ENCODE results near the gene DOCK3. TPM values are rescaled to one million over a fixed set of nuclear protein-coding genes. Genes with fewer than 3 reads are reported as not detected.
"Not testable (repeated sequence)": the region's sequence is repeated elsewhere in the genome, so short reads cannot be mapped to it uniquely, and the experiment has no call there.

Gene DOCK3
- total and polyA plus RNA-seq, 2 of the 4 experiments (the other 2 are of a cell fraction), result under 0.01 to 0.12 TPM

DNA sequence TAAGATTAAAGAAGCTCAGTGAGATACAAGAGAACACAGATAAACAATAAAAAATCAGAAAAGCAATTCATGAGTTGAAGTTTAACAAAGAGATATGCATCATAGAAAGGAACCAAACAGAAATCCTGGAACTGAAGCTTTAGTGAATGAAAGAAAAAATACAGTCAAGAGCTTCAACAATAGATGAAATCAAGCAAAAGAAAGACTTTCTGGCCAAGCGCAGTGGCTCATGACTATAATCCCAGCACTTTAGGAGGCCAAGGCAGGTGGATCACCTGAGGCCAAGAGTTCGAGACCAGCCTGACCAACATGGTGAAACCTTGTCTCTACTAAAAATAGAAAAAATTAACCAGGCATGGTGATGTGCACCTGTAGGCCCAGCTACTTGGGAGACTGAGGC is 408.8 kb downstream of the DOCK3 start:
- H3K4me2 ChIP-seq (ENCODE audit: low read depth, low read length), result no peak overlapping the region
- no peak overlapping the region for H3K18ac ChIP-seq (ENCODE audit: low read depth, low read length)
- no peak for TF ChIP-seq FOS (IDR thresholded peaks at IDR 0.05; ENCODE audit: low read depth, low read length)
- TF ChIP-seq POLR2A (IDR thresholded peaks at IDR 0.05; ENCODE audit: low read depth, low read length), result no peak
- TF ChIP-seq, protein P1, sequence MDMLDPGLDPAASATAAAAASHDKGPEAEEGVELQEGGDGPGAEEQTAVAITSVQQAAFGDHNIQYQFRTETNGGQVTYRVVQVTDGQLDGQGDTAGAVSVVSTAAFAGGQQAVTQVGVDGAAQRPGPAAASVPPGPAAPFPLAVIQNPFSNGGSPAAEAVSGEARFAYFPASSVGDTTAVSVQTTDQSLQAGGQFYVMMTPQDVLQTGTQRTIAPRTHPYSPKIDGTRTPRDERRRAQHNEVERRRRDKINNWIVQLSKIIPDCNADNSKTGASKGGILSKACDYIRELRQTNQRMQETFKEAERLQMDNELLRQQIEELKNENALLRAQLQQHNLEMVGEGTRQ (IDR thresholded peaks at IDR 0.05; ENCODE audit: low read depth, low read length), result no peak
- TF ChIP-seq BHLHE40 (IDR thresholded peaks at IDR 0.05; ENCODE audit: low read depth, low read length), result no peak
- no peak for DNase-seq
- H3K23ac ChIP-seq (ENCODE audit: low read depth, low read length), result no peak overlapping the region
- no peak overlapping the region for H2BK15ac ChIP-seq (ENCODE audit: low read depth, low read length)
- H3K9me3 ChIP-seq (ENCODE audit: control insufficient read depth, insufficient read depth, low read length), result 0 out of 2 replicates have a peak, but pooled peaks cover 4% of the 10 kb centered on the region
- H3K4me3 ChIP-seq (ENCODE audit: insufficient read depth, low read depth, low read length), result no peak overlapping the region
- H3K36me3 ChIP-seq (ENCODE audit: control insufficient read depth, insufficient read depth, low read length), result no peaks in the 10 kb centered on the region
- ChIA-PET POLR2A (ENCODE audit: unreplicated experiment) (no interaction called here), CTCF (no interaction called here)
- no peak overlapping the region for H2AK5ac ChIP-seq (ENCODE audit: low read depth, low read length)
- no peaks in the 10 kb centered on the region for H3K79me1 ChIP-seq (ENCODE audit: low read depth in 1 of 2, low read length in 2 of 2)
- H3K56ac ChIP-seq (ENCODE audit: extremely low read depth, insufficient read depth, low read length), result no peak overlapping the region
- H3K4me1 ChIP-seq (ENCODE audit: control insufficient read depth, insufficient read depth, low read length), result no peaks in the 10 kb centered on the region
- no peaks in the 10 kb centered on the region for H3K27me3 ChIP-seq (ENCODE audit: control insufficient read depth, insufficient read depth, low read length)
- no peak overlapping the region for H2BK5ac ChIP-seq (ENCODE audit: low read depth, low read length, poor library complexity, severe bottlenecking)
- H3K27ac ChIP-seq (ENCODE audit: insufficient read depth, low read length), result no peak overlapping the region
- H4K91ac ChIP-seq (ENCODE audit: insufficient read depth, low read depth, low read length), result no peak overlapping the region
- H2AFZ ChIP-seq (replicated peaks; ENCODE audit: low read length, poor library complexity), result no peak overlapping the region
- no peaks in the 10 kb centered on the region for H3K9me1 ChIP-seq (ENCODE audit: insufficient read depth, low read length)
- H2AK9ac ChIP-seq (replicated peaks; ENCODE audit: low read depth, low read length, poor library complexity), result no peak overlapping the region
- dilution Hi-C loops (cut with HindIII; ENCODE audit: low sequenced_read_pairs, unreplicated experiment) (no loop called here), in situ Hi-C loops (cut with MboI; ENCODE audit: low sequenced_read_pairs) (no loop called here), intact Hi-C loops (cut with micrococcal nuclease) (no loop called here)
- H4K20me1 ChIP-seq (ENCODE audit: insufficient read depth, low read length), result no peaks in the 10 kb centered on the region
- no peak overlapping the region for H3K9ac ChIP-seq (ENCODE audit: low read depth, low read length)
- H2BK20ac ChIP-seq (ENCODE audit: low read depth, low read length), result no peak overlapping the region
- no peak overlapping the region for H3K14ac ChIP-seq (replicated peaks; ENCODE audit: low read depth, low read length)
- WGBS, 2 experiments (ENCODE audit: extremely low coverage in 2 of 2, insufficient read length in 1 of 2), result no CpG with 5 or more reads among the region's 2 CpGs
- no peak overlapping the region for H3K4ac ChIP-seq (ENCODE audit: low read depth, low read length)
- no peak overlapping the region for H2BK120ac ChIP-seq (ENCODE audit: low read depth, low read length)
- no peak overlapping the region for H4K8ac ChIP-seq (ENCODE audit: low read depth in 2 of 2, low read length in 2 of 2)
- ATAC-seq (ENCODE audit: low read depth), result no peak
- BruUV-seq (replicated peaks), result no TSS peak
- no peak overlapping the region for H4K5ac ChIP-seq (ENCODE audit: low read depth, low read length)

DNA sequence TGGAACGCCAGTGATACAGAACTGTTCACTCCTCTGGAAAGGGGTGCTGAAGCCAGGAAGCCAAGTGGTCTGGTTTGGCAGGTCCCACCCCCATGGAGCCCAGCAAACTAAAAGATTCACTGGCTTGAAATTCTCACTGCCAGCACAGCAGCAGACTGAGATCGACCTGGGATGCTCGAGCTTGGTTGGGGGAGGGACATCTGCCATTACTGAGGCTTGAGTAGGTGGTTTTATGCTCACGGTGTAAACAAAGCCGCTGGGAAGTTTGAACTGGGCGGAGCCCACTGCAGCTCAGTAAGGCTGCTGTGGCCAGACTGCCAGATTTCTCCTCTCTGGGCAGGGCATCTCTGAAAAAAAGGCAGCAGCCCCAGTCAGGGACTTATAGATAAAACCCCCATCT is 417.4 kb downstream of the DOCK3 start:
- H2BK20ac ChIP-seq (ENCODE audit: low read depth, low read length); H4K8ac ChIP-seq (ENCODE audit: low read depth in 2 of 2, low read length in 2 of 2); H2AK5ac ChIP-seq (ENCODE audit: low read depth, low read length); H3K18ac ChIP-seq (ENCODE audit: low read depth, low read length); H4K20me1 ChIP-seq (ENCODE audit: insufficient read depth, low read length); H3K9me1 ChIP-seq (ENCODE audit: insufficient read depth, low read length); H3K9ac ChIP-seq (ENCODE audit: low read depth, low read length); H3K4me2 ChIP-seq (ENCODE audit: low read depth, low read length); H3K9me3 ChIP-seq (ENCODE audit: control insufficient read depth, insufficient read depth, low read length); H4K91ac ChIP-seq (ENCODE audit: insufficient read depth, low read depth, low read length); H2AFZ ChIP-seq (replicated peaks; ENCODE audit: low read length, poor library complexity); BruUV-seq (replicated peaks); intact Hi-C loops (cut with micrococcal nuclease); H2AK9ac ChIP-seq (replicated peaks; ENCODE audit: low read depth, low read length, poor library complexity); H3K4ac ChIP-seq (ENCODE audit: low read depth, low read length); H2BK5ac ChIP-seq (ENCODE audit: low read depth, low read length, poor library complexity, severe bottlenecking); H3K79me1 ChIP-seq (ENCODE audit: low read depth in 1 of 2, low read length in 2 of 2); H3K14ac ChIP-seq (replicated peaks; ENCODE audit: low read depth, low read length); H3K23ac ChIP-seq (ENCODE audit: low read depth, low read length); H2BK120ac ChIP-seq (ENCODE audit: low read depth, low read length); H3K56ac ChIP-seq (ENCODE audit: extremely low read depth, insufficient read depth, low read length); CTCF ChIA-PET; H3K27me3 ChIP-seq (ENCODE audit: control insufficient read depth, insufficient read depth, low read length); H3K4me3 ChIP-seq (ENCODE audit: insufficient read depth, low read depth, low read length); in situ Hi-C loops (cut with MboI; ENCODE audit: low sequenced_read_pairs); ATAC-seq (ENCODE audit: low read depth); H2BK15ac ChIP-seq (ENCODE audit: low read depth, low read length); DNase-seq; dilution Hi-C loops (cut with HindIII; ENCODE audit: low sequenced_read_pairs, unreplicated experiment); H3K36me3 ChIP-seq (ENCODE audit: control insufficient read depth, insufficient read depth, low read length); H3K27ac ChIP-seq (ENCODE audit: insufficient read depth, low read length); H3K4me1 ChIP-seq (ENCODE audit: control insufficient read depth, insufficient read depth, low read length); POLR2A ChIA-PET (ENCODE audit: unreplicated experiment); H4K5ac ChIP-seq (ENCODE audit: low read depth, low read length): not testable (repeated sequence)
- 67% methylated on average over 1 of the region's 6 CpGs; no CpG with 5 or more reads in 1 of the 2 experiments for WGBS, 2 experiments (ENCODE audit: extremely low coverage in 2 of 2, insufficient read length in 1 of 2)

Data from IMR-90 (cell line).